HG02623 (cell line): Measurements from ENCODE around the gene SIPA1.

Experiments used
- ATAC-seq: cut with Tn5 transposase; IDR thresholded peaks from one replicate; pipeline ENCODE4 v1.9.1; 2021; ENCODE audit warnings: moderate library complexity; ENCODE audit not compliant: unreplicated experiment

The SIPA1 gene

DNA sequence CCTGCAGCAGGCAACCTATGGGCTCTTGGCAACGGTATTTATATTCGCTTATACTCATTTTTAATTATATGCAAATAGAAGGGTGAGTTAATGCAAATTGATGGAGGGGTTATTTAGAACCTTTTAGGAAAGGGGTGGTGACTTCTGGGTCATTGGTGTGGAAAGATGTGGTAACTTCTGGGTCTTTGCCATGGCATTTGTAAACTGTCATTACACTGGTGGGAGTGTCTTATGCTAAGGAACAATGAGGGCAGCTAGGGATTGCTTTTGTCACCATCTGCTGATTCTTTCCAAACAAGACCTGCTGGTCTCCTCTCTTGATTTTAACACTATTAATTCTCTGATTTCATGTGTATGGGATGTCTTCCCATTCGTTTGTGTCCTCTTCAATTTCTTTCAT is 62.5 kb downstream of the SIPA1 start:
- no peak for ATAC-seq
